ENCODE measurements around the gene GLIS1.

Gene GLIS1

DNA sequence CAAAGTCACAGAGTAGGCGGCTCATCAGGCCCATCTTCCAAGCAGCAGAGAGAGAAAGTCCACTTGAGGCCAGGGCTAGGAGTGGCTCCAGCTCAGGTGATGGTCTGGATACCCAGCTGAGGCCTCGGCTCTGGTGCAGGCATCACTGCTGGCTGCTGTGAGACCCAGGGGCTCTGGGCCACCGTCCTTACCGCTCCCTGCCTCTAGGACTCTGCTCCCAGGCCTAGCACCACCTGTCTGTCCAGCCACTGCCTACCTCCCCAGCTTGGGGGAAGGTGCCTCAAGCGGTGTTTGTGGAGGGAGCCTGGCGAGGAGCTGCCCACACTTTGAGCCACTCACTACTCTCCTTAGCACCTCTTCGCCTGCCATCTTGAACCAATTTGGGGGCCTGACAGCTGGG lies 221.9 kb downstream of the GLIS1 start:
- no peak for DNase-seq

DNA sequence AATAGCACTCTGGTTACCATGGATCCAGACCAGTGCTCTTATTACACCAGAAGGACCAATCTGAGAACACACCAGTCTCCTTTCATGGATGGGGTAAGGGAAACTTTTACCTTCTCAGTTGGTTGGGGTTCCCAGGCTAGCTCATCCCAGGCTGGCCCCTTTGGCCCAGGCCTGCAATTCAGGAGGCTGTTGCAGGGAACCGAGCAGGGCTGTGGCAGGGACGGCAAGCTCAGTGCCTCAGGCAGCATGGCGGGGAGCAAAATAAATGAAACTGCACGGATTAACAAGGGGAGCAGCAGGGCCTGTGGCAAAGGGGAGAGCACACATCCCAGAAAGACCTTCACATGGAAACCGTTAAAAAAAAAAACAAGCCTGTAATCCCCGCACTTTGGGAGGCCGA lies 222.8 kb downstream of the GLIS1 start:
- no peak for DNase-seq

DNA sequence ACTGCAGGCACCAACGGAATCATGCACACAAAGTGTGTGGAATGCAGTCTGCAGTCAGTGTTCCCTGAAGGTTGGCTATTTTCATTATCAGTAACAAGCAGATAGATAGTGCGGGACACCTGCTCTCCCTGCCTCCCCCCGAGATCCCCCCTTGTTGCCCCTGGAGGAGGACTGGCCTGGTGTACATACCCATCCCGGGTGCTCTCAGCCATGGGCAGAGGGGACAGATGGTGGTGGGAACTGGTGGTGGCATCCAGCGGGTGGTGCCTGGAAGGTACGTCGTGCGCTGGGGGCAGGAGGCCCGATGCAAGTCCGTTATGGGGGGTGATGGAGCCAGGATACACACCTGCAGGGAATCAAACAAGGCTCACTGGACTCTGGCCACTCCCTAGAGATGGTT lies 224.5 kb downstream of the GLIS1 start:
- DNase-seq = no peak

DNA sequence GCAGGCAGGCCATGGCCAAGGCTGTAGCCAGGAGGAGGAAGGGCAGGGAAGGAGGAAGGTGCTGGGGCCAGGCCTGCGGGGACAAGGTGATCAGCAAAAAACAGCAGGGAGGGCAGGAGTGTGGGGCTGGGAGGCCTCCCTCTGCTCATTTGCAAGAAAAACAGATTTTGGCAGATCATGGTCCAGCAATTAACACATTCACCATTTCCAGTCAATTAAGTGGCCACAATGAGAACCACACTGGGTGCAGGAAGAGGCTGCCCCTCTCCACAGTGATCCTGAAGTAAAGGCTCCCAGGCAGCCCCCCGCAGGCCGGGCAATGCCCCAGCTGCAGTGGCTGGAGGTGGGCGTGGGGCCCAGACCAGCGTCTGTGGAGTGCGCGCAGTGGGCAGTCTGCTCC lies 225.1 kb downstream of the GLIS1 start:
- DNase-seq = no peak

DNA sequence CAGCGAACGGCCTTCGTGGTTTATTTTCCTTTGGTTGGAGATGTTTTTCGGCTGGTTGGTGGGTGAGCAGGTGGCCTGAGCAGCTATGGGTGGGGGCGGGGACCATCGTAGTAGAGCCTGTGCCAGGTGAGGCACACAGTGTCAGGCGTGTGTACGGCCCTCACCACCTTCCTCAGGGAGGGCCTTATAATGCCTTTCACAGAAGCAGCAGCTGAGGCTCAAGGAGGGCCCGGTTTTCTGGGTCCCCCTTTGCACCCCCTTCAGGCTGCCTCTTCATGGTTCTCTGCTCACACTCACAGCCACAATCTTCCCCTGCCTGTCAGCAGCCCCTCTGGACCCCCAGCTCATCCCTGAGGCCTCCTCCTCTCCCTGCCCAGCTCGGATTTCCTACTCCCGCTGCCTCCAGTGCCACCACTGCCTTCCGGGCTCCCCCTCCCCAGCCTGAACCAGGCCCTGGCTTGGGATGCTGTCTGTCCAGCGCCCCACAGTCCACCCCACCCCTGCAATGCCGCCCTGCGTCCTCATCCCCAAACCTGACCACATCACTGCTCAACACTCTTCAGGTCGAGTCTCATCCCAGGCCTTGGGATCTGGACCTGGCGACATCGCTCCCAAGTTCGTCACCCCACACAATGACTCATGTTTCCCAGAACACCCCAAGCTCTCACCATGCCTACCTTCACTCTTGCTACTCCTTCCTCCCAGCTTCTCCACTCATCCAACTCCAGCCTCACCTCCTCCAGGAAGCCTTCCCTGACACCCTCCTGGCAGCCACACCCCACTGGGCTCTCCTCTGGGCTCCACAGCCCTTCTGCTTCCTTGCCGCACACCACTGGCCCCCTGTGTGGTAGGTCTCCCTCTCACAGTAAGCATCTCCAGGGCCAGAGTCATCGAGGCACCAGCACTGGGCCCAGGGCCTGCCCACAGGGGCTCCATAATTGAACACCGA lies 225.9 kb downstream of the GLIS1 start:
- no peak for DNase-seq

DNA sequence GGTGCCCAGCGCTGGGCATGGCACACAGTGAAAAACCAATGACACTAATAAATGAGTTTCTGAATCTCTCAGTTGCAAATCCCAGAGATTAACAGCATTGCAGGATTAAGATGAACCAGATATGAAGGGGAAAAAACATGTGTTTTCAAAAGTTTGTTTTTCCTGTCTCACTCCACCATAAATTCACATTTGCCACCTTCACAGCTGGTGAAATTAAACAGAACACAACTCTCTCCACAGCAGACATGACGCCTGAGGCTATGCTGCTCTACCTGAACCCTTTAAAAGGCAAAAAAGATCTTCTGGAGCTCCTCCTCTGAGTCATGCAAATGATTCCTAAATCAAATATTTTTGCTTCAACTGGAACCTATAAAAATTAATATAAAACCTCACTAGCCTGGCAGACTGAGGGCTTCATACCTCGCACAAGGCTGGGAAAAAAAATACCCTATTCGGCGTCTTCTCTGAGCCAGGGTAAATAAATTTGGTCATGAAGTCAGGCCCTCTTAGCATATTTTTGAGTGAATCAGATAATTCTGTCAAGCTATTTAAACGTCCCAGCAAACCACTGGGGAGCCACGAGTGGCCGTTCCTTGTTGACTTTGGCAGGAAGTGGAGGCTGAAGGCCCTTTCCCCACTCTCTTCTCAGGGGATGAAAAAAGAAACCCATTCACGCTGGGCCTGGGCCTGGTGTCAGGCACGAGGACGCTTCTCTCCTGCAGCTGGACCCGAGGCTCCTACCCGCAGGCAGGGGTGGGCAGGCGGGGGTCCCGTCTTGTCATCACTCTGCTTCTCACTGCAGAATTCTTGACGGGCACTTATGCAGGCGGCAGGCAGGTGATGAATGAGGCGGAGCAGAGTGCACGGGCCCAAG lies 226.8 kb downstream of the GLIS1 start:
- DNase-seq = no peak

DNA sequence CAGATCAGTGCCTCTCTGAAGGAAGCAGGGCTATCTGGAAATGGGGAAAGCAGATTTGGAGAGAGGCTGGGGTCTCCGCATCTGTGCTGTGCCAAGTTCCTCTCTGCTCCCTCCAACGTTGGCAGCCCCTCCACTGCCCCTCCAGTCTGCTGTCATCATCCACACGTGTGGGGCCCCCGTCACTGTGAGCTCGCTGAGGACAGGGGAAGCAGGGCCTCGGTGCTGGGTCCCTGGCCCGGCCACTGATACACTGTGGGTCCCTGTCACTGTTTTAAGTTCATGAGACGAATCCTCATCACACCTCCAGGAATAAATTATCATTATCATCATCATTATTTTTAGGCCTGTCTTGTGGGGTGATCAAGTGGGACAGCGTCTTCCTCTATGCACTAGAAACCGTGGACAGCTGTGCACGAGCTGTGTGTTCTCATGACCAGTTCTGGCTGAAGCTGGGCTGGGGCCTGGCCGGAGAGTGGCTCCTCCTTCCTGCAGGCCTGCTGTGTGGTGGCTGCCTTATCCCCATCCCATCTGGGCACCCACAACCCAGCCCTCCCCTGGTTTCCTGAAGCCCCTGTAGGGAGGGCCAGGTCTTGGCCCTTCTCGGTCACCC lies 227.5 kb downstream of the GLIS1 start:
- DNase-seq = no peak

DNA sequence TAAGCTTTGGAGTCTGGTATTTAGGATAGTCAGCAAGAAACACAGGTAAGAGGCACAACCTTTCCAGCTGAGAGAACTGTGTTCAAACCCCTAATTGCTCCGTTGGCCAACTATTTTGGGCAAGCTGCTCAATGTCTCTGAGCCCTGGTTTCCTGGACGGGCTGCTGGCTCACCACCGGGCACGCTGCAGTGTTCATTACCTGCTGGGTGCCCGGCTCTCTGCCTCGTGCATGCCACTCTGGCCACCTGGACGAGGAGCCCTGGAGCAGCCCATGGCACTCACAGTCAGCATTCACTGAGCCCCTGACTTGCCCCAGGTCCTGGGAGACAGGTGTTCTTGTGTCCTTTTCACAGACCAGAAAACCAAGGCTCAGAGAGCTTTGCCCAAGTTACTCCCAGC lies 228.7 kb downstream of the GLIS1 start:
- DNase-seq = no peak

DNA sequence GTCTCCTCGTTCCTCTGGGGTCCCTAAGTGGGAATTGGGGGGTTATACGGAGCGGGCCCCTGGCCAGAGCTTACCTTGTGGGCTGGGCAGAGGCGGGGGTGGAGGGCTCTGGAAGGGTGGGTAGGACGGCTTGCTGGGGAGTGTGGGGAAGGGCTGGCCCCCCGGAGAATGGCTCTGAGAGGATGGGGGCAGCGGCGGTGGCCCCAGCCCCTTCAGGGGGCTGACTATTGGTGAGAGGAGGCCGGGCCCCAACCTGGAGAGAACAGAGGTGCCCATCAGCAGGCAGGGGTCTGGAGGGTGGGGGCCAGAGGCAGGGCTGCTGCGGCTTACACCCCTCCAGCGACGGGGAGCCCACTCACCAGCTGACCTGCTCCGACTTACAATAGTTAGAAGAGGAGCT lies 229.2 kb downstream of the GLIS1 start:
- DNase-seq = no peak

DNA sequence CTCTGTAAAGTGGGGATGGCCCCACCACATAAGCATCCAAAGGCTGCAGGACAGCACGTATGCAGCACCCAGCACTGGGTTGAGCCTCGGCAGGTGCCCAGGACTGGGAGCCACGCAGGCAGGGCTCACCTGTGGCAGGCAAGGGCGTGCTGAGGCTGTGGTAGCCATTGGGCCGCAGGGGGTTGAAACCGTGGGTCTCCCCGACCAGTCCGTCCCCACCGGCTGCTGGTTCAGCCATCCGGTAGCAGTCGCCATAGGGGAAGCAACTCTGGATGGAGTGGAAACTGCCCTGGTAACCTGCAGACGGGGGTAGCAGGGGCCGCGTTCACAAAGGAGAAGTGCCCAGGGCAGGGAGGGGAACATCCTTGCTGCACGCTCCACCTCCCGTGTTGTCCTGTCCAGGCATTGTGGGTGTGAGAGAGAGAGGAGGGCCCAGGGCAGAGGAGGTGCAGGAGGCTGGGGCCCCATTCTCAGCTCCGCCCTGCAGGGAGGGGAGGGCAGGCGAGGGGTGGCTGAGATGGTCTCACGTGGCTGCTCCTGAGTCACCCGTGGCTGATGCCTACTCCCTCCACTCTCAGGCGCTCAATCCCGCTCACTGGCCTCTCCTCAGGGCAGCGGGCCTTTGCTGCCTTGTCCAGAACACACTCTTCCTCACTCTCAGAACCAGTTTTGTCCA lies 229.8 kb downstream of the GLIS1 start:
- no peak for DNase-seq

DNA sequence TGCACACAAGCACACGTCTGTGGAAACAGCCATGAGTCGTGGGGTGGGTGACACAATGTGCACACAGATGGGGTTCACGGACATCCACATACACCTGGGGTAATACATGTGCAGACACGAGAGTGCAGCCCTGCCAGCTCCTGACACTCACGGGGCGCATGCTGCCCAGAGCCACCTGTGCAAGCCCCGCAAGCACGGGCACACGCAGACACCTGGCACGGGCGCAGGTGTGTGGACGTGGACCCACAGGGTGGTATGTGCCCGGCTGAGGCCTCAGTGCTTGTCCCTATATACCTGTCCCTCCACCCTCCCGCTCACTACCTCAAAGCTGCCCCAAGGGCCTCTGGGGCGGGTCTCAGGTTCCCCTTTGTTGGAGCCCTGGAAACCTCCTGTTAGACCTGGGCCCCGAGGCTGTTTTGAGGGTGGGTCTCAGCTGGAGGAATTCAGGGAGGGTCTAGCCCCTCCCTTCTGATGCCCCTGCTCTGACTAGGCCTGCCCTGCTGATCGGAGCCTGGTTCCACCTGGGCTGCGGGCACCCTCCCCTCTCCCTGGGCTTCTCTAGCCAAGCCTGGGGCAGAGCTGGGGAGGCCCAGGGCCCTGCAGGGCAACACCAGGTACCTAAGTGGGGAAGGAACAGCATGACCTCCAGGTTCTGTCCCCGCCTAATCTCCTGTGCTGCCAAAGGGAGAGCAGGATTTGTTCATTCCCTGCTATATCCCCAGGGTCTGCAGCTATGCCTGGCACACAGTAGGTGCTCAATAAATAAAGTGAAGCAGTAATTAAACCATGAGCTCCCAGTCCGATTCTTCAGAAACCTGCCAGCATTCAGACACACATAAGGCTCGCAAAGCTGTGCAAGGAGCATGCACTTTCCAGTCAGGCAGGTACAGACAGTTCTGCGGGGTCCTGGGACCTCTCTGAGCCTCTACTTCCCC lies 230.6 kb downstream of the GLIS1 start:
- DNase-seq = no peak

DNA sequence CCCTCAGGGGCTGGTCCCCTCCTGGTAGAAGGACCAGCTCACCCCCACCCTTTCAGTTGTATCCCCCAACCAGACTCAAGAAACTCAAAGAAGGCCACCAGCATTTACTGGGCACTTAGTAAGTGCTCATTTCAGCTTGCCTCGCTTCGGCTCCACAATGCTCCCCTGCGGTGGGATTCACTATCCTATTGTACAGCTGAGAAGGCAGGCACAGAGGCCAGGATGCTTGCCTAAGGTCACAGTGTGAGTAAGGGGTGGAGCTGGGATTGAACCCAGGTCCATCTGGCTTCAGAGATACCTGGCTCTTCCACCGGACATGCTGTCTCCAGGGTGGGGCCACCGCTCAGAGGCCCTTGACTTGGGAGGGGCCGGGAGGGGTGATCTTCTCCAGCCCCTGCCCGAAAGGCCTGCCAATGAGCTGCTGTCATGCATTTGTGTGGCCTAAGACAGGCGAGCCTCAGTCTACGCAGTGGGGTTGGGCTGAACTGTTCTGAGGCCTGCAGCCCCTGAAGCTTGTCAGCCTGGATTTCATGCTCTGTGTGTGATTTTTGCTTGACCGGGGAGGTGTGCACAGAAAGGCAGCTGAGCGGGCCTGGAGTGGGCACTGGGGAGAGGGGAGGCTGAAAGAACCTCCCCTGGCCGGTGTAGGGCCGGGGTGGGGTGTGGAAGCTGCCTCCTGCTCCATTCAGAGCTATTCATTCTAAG lies 231.7 kb downstream of the GLIS1 start:
- DNase-seq = no peak

DNA sequence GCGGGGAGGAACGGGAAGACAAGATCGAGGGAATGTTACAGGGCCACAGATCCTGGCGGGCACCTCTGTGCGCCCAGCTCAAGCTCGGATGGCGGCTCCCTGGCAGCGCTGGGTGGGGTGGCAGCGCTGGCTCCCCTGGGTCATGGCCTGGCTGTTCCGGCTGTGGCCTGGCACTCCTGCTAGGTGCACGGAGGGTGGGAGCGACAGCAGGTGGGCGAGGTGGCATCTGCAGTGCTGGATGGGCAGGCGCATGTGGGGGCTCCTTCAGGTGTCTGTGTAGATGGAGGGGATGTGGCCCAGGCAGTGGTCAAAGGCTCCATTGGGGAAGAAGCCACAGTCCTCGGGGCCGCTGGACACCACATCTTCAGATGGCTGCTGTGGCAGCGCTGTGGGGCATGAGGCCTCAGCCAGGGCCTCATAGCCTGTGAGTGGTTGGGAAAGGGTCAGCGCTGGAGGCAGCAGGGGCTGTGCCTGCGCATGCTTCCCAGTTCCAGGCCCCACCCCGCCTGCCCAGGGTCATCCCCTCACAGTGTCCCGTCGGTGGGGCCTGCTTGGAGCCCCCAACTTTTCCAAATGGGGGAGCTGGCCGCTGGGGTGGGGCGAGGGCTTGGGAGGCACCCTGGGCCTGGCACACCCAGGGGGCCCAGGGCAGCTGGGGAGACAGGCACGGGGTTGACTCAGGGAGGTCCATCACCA lies 232.5 kb downstream of the GLIS1 start:
- no peak for DNase-seq

DNA sequence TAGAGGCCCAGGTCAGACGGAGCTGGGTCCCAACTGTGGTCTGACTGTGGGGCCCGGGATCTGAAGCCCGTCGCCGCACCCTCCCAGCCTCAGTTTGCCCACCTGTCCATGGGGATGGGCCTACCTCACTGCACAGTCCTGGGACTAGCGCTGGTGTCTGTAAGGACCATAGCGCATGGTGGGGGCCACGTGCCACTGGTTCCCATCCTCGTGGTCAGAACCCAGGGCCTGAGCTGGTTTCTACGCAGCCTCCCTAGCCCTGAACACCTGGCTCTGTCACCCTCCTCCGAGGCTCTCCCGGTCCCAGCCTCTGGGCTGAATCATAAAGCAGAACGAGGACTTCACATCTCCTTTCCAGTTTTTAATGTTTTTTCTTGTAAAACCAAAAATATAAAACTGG lies 233.1 kb downstream of the GLIS1 start:
- no peak for DNase-seq

DNA sequence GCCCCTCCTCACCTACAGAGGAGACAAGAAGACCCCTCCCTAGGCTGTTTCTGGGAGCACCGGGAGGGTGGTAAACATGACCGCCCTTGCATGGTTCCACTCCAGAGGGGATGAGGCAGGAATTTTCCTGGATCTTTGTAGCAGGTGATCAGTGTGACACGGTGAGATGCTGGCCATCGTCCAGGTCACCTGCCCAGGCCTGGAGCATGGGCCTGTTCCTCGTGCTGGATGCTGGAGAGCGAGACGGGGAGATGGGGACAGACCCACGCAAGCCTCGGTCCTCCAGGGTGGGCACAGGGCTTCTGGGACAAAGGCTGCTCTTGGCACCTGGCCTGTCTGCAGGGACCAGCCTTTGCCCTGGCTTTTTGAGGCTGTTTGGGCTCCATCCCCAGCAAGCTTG lies 233.6 kb downstream of the GLIS1 start:
- DNase-seq = no peak

DNA sequence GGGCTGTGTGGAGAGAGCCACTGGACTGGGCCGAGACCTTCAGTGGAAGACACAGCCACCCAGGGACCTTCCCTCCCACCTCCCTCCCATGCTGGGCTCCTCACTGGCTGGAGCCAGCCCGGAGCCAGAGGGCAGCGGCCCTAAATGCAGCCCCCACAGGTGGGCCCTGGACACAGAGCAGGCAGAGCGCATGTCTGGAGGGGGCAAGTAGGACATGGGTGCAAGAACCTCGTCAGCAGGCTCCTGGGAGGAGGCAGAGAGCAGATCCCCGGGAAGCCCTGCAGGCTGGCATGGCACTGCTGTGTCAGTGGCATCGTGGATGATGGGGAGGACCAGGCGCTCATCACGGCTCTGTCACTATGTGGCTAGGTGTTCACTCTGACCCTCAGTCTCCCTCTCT lies 234.1 kb downstream of the GLIS1 start:
- no peak for DNase-seq

DNA sequence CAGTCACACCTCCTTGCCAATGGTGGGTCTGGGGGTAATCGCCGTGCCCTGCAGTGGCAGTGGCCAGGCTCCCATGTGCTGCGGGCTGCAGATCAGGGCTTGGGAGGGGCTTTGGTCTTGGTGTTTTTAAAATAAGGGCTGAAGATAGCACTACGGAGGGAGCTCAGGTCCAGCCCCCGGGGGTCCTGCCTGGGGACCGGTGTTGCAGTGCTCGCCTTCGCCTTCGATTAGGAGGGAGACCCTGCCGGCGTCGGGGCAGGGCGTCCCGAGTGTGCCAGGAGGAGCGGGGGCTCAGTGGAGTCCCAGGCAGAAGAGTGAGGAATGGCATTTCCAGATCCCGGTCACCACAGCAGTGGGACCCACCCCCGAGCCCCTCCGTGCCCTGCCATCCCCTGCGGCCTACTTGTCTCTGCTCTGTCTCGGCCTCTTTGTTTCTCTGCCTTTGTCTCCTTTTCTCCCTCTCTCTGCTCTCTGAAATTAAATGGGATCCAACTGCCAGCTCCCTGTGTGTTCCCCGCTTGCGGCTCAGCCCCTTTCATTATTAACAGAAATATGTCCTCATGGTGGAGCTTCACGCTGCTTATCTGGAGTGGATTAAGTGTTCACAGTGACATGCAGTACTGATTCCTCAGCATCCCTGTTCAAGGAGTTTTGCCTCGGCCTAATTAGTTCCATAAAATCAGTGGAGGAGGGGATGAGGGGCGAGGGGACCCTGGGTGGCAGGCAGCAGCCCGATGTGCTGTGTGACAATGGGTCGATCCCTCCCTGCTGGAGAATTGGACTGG lies 235.3 kb downstream of the GLIS1 start:
- DNase-seq = no peak

DNA sequence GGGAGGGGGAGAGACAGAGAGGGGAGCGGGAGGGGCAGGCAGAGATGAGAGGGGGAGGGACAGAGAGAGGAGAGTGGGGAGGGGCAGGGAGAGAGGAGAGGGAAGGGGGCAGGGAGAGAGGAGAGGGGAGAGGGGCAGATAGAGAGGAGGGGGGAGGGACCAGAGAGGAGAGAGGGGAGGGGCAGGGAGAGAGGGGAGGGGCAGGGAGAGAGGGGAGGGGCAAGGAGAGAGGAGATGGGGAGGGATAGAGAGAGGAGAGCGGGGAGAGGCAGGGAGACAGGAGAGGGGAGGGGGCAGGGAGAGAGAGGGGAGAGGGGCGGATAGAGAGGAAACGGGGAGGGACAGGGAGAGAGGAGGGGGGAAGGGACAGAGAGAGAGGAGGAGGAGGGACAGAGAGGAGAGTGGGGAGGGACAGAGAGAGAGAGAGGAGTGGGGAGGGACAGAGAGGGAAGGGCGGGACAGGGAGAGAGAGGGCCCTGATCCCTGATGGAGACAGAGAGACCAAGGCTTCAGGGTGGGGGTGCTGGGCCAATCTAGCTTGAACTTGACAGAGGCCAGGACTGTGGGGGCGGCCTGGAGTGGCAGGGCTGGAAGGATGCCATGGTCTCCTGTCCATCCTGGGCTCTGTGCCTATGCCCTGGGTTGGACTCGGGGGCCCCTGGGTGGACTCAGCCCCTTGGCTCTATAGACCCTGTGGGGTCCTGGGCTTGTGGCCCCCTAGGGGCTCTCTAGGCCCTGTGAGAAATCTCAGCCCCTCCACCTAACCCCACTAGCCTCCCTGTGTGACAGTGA lies 236.1 kb downstream of the GLIS1 start:
- no peak for DNase-seq
